Left lung (tissue), 10 donors: Measurements from ENCODE around the gene SNAI3. TPM values are rescaled to one million over a fixed set of nuclear protein-coding genes. Genes with fewer than 3 reads are reported as not detected.
A peak's percentile ranks its signal among the peaks of the same experiment; 100 is the strongest.

Experiments used
- ATAC-seq: fragments of 200-7000 bp; cut with Tn5 transposase; one replicate; pipeline ENCODE4 v1.9.1; 2020; ENCODE audit warnings: moderate library complexity
- DNase-seq, 4 donors: peaks; one replicate each; pipeline ENCODE4 v3.0.0-alpha.2; 2013 to 2020
- H3K27ac ChIP-seq, 2 donors: fragments of 200-600 bp; sonication (generic) in 1 of 2; one replicate each; pipeline versions ENCODE4 v1.5.0 to v1.8.0; 2020 to 2021
- H3K27me3 ChIP-seq, 2 donors: fragments of 200-600 bp; sonication (generic) in 1 of 2; one replicate each; pipeline versions ENCODE4 v1.5.0 to v1.8.0; 2020 to 2021
- H3K36me3 ChIP-seq, 2 donors: fragments of 200-600 bp; sonication (generic) in 1 of 2; one replicate each; pipeline versions ENCODE4 v1.5.0 to v1.8.0; 2020 to 2021
- H3K4me1 ChIP-seq, 2 donors: fragments of 200-600 bp; one replicate each; pipeline ENCODE4 v1.8.0; 2021
- H3K4me3 ChIP-seq, 2 donors: fragments of 200-600 bp; sonication (generic) in 1 of 2; one replicate each; pipeline versions ENCODE4 v1.5.0 to v1.8.0; 2020 to 2021; ENCODE audit warnings: mild to moderate bottlenecking in 1 of 2
- H3K9me3 ChIP-seq, 2 donors: fragments of 200-600 bp; sonication (generic) in 1 of 2; one replicate each; pipeline versions ENCODE4 v1.5.0 to v1.8.0; 2020 to 2021
- CTCF ChIP-seq, 2 donors: fragments of 200-600 bp; sonication (generic) in 1 of 2; IDR thresholded peaks; one replicate each; pipeline versions ENCODE4 v1.5.0 to v1.8.0; 2021; ENCODE audit warnings: antibody characterized with exemption in 2 of 2
- intact Hi-C, 2 donors: fragments of 100-400 bp; cut with DNase I; formaldehyde crosslinking; loops; one replicate each; pipeline versions ENCODE4 v1.11.2 to v1.14.2; 2022
- polyA plus RNA-seq, 6 donors: library from polyadenylated mRNA; unstranded; fragments of 120-200 nt; gene quantifications; one replicate each; pipeline ENCODE4 v1.2.1, GENCODE V29; 2013; ENCODE audit not compliant: insufficient read length in 6 of 6
- total RNA-seq, 2 donors: library from RNA; stranded (reverse); fragmentation: NEBNext Ultra II Directional; extraction: Animal tissue kit (Norgen Biotek cat#: 25700); gene quantifications; one replicate each; pipeline ENCODE4 v1.2.1, GENCODE V29; 2021
- donor health status: DM: no; HTN: yes; CAD: no.
- donor health status: DM: no; HTN: no; CAD: no.

Gene SNAI3
- total and polyA plus RNA-seq, 8 donors = 0.86 to 2.3 (median 1.8) TPM

GRCh38 chr16:88680554-88681083, 5.7 kb downstream of the SNAI3 start:
- DNase-seq = no peak
- H3K9me3 ChIP-seq = no peaks in the 10 kb centered on the region
- no peak overlapping the region for H3K4me3 ChIP-seq
- peaks cover 0 to 24% of the 10 kb centered on the region in 2 donors for H3K36me3 ChIP-seq
- H3K27ac ChIP-seq = no peak overlapping the region
- intact Hi-C loops = no loop called here
- no peak for TF ChIP-seq CTCF (IDR thresholded peaks at IDR 0.05)
- ATAC-seq = no peak
- H3K27me3 ChIP-seq = peaks cover 3 to 70% of the 10 kb centered on the region in 2 donors
- peaks cover 5 to 39% of the 10 kb centered on the region in 2 donors for H3K4me1 ChIP-seq

- H3K27ac ChIP-seq = no peak overlapping the region
- TF ChIP-seq CTCF (IDR thresholded peaks at IDR 0.05) = no peak
- no peak overlapping the region for H3K4me3 ChIP-seq
- ATAC-seq = no peak
- peaks cover 0 to 24% of the 10 kb centered on the region in 2 donors for H3K4me1 ChIP-seq
- peak in 1 of 4 donors; percentile 76 for DNase-seq
- intact Hi-C loops = no loop called here
- H3K9me3 ChIP-seq = no peaks in the 10 kb centered on the region
- H3K27me3 ChIP-seq = peaks cover 3 to 49% of the 10 kb centered on the region in 2 donors
- H3K36me3 ChIP-seq = peaks cover 0 to 37% of the 10 kb centered on the region in 2 donors
These were observed 7.9 kb downstream of the SNAI3 start for GRCh38 chr16:88678224-88678979.

GRCh38 chr16:88677721-88678120, 8.6 kb downstream of the SNAI3 start:
- Histone ChIP-seq H3K27me3 (peaks cover 3 to 42% of the 10 kb centered on the region in 2 donors), H3K4me3 (no peak overlapping the region), H3K9me3 (no peaks in the 10 kb centered on the region), H3K4me1 (peaks cover 0 to 24% of the 10 kb centered on the region in 2 donors), H3K27ac (no peak overlapping the region), H3K36me3 (peaks cover 0 to 39% of the 10 kb centered on the region in 2 donors)
- TF ChIP-seq CTCF (IDR thresholded peaks at IDR 0.05) = no peak
- DNase-seq (no peak), ATAC-seq (no peak)
- intact Hi-C loops = no loop called here

- Histone ChIP-seq H3K9me3 (no peaks in the 10 kb centered on the region), H3K36me3 (peaks cover 0 to 43% of the 10 kb centered on the region in 2 donors)
These were observed 9.6 kb downstream of the SNAI3 start for GRCh38 chr16:88676502-88677242.

More at GRCh38 chr16:88676502-88677242, 9.6 kb downstream of the SNAI3 start:
- peaks cover 0 to 16% of the 10 kb centered on the region in 2 donors for H3K4me1 ChIP-seq
- H3K27me3 ChIP-seq = peaks cover 3 to 35% of the 10 kb centered on the region in 2 donors
- DNase-seq (no peak), ATAC-seq (no peak)
- H3K27ac ChIP-seq = no peak overlapping the region
- no peak overlapping the region for H3K4me3 ChIP-seq
- TF ChIP-seq CTCF (IDR thresholded peaks at IDR 0.05) = no peak
- intact Hi-C loops = no loop called here
